ENCODE results near the gene ERP27.

GRCh38 chr12:14962153-14962539 lies 23.8 kb upstream of the ERP27 start:
- TF ChIP-seq CTCF (IDR thresholded peaks at IDR 0.05; ENCODE audit: extremely low read depth in 1 of 2, insufficient read depth in 1 of 2, low read depth in 1 of 2, low read length in 2 of 2) (no peak), POLR2A (IDR thresholded peaks at IDR 0.05; ENCODE audit: low read depth, low read length) (no peak), JUN (IDR thresholded peaks at IDR 0.05; ENCODE audit: borderline replicate concordance, insufficient read depth, insufficient read length, low read depth) (no peak), EZH2 (IDR thresholded peaks at IDR 0.05; ENCODE audit: borderline replicate concordance, low read depth, low read length, severe bottlenecking) (no peak), FOS (IDR thresholded peaks at IDR 0.05; ENCODE audit: borderline replicate concordance, insufficient read depth, low read length) (no peak), POLR2AphosphoS5 (IDR thresholded peaks at IDR 0.05; ENCODE audit: insufficient read depth, low read depth, low read length) (no peak), MYC (IDR thresholded peaks at IDR 0.05; ENCODE audit: low read depth, low read length) (no peak)
